ENCODE measurements around the gene ACTG1. TPM values are rescaled to one million over a fixed set of nuclear protein-coding genes. Genes with fewer than 3 reads are reported as not detected.

Gene ACTG1
- total and polyA plus RNA-seq, 2 of the 4 experiments (the other 2 are of a cell fraction): 10,907 to 15,732 TPM

- no peak overlapping the region for H2BK20ac ChIP-seq (ENCODE audit: low read depth, low read length)
- no peak overlapping the region for H2BK15ac ChIP-seq (ENCODE audit: low read depth, low read length)
- intact Hi-C loops (cut with micrococcal nuclease): no loop called here
- TF ChIP-seq MAZ (IDR thresholded peaks at IDR 0.05; ENCODE audit: borderline replicate concordance, low read depth, low read length) (no peak), SMC3 (IDR thresholded peaks at IDR 0.05; ENCODE audit: low read depth, low read length) (no peak), NFE2L2 (IDR thresholded peaks at IDR 0.05; ENCODE audit: low read depth, low read length) (no peak)
- no peaks in the 10 kb centered on the region for H3K9me3 ChIP-seq (ENCODE audit: control insufficient read depth, insufficient read depth, low read length)
- H3K27ac ChIP-seq (ENCODE audit: insufficient read depth, low read length): no peak overlapping the region
- no peak overlapping the region for H2BK5ac ChIP-seq (ENCODE audit: low read depth, low read length, poor library complexity, severe bottlenecking)
- peaks cover 10% of the 10 kb centered on the region for H3K27me3 ChIP-seq (ENCODE audit: control insufficient read depth, insufficient read depth, low read length)
- H3K18ac ChIP-seq (ENCODE audit: low read depth, low read length): no peak overlapping the region
- in situ Hi-C loops (cut with MboI; ENCODE audit: low sequenced_read_pairs): no loop called here
- dilution Hi-C loops (cut with HindIII; ENCODE audit: low sequenced_read_pairs, unreplicated experiment): no loop called here
- H2AK5ac ChIP-seq (ENCODE audit: low read depth, low read length): peak overlapping the region; percentile 44; the same call in 1 of the 2 replicates
- POLR2A ChIA-PET (ENCODE audit: unreplicated experiment): no interaction called here
- H3K23ac ChIP-seq (ENCODE audit: low read depth, low read length): no peak overlapping the region
- H2BK120ac ChIP-seq (ENCODE audit: low read depth, low read length): peak overlapping the region; percentile 40
- no peak overlapping the region for H3K4me2 ChIP-seq (ENCODE audit: low read depth, low read length)
- no peaks in the 10 kb centered on the region for H3K79me1 ChIP-seq (ENCODE audit: low read depth in 1 of 2, low read length in 2 of 2)
- H4K8ac ChIP-seq (ENCODE audit: low read depth in 2 of 2, low read length in 2 of 2): peak overlapping the region in 1 of 2 experiments; percentile 37; a peak in 1 of 4 replicates
- ATAC-seq (ENCODE audit: low read depth) (no peak), DNase-seq (no peak)
- peaks cover 8% of the 10 kb centered on the region for H3K4me1 ChIP-seq (ENCODE audit: control insufficient read depth, insufficient read depth, low read length)
- 57% methylated on average over 32 of the region's 64 CpGs; no CpG with 5 or more reads in 1 of the 2 experiments for WGBS, 2 experiments (ENCODE audit: extremely low coverage in 2 of 2, insufficient read length in 1 of 2)
- H3K36me3 ChIP-seq (ENCODE audit: control insufficient read depth, insufficient read depth, low read length): no peaks in the 10 kb centered on the region
- peak overlapping the region; percentile 16 for H2AK9ac ChIP-seq (replicated peaks; ENCODE audit: low read depth, low read length, poor library complexity)
- peak overlapping the region; percentile 75 for H2AFZ ChIP-seq (replicated peaks; ENCODE audit: low read length, poor library complexity)
- H4K91ac ChIP-seq (ENCODE audit: insufficient read depth, low read depth, low read length): no peak overlapping the region; the same call in 1 of the 2 replicates
- no peak overlapping the region for H3K14ac ChIP-seq (replicated peaks; ENCODE audit: low read depth, low read length)
- no peaks in the 10 kb centered on the region for H4K20me1 ChIP-seq (ENCODE audit: insufficient read depth, low read length)
- H3K4me3 ChIP-seq (ENCODE audit: insufficient read depth, low read depth, low read length): no peak overlapping the region
- no peak overlapping the region for H4K5ac ChIP-seq (ENCODE audit: low read depth, low read length)
- BruUV-seq (replicated peaks): no TSS peak
- H3K9ac ChIP-seq (ENCODE audit: low read depth, low read length): no peak overlapping the region
- H3K9me1 ChIP-seq (ENCODE audit: insufficient read depth, low read length): no peaks in the 10 kb centered on the region
- H3K4ac ChIP-seq (ENCODE audit: low read depth, low read length): no peak overlapping the region
- no peak overlapping the region for H3K56ac ChIP-seq (ENCODE audit: extremely low read depth, insufficient read depth, low read length)
- CTCF ChIA-PET: interaction anchor here (0.6 to 1.3 kb wide), 3 partner anchors 11 to 208 kb away, joined by 3 to 4 read pairs (median 4); no protein-coding TSS in a partner anchor
These were observed 13.5 kb downstream of the ACTG1 start for GRCh38 chr17:81498953-81499600.
